ENCODE measurements around the gene CHRM4. TPM values are rescaled to one million over a fixed set of nuclear protein-coding genes. Genes with fewer than 3 reads are reported as not detected.

The CHRM4 gene
- total and polyA plus RNA-seq, 12 donors = 0.03 to 0.32 (median 0.30) TPM; not detected in 9

DNA sequence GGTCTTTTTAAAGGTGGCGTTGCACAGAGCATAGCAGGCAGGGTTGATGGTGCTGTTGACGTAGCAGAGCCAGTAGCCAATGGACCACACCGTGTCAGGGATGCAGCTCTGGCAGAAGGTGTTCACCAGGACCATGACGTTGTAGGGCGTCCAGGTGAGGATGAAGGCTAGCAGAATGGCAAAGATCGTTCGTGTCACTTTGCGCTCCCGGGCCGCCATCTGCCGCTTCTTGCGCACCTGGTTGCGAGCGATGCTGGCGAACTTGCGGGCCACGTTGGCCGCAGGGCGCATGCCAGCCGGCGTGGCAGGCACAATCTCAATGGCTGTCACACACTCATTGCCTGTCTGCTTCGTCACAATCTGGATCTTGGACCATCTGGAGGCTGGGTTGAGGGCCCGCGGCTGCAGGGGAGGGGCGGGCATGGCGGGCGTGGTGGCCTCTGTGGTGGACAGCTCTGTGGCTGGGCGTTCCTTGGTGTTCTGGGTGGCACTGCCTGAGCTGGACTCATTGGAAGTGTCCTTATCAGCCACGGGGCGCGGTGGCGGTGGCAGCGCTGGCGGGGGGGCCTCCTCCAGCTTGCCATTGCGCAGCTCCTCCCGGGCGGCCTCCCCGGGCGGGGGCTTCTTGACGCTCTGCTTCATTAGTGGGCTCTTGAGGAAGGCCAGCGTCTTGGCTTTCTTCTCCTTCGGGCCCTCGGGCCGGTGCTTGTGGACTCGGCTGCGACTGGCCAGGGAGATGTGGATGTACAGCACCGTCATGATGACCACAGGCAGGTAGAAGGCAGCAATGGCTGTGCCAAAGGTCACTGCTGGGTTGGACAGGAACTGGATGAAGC lies 6.2 kb downstream of the CHRM4 start:
- no peaks in the 10 kb centered on the region for H3K9me3 ChIP-seq
- H3K27me3 ChIP-seq = peaks cover 6 to 69% (median 29%) of the 10 kb centered on the region in 7 donors

DNA sequence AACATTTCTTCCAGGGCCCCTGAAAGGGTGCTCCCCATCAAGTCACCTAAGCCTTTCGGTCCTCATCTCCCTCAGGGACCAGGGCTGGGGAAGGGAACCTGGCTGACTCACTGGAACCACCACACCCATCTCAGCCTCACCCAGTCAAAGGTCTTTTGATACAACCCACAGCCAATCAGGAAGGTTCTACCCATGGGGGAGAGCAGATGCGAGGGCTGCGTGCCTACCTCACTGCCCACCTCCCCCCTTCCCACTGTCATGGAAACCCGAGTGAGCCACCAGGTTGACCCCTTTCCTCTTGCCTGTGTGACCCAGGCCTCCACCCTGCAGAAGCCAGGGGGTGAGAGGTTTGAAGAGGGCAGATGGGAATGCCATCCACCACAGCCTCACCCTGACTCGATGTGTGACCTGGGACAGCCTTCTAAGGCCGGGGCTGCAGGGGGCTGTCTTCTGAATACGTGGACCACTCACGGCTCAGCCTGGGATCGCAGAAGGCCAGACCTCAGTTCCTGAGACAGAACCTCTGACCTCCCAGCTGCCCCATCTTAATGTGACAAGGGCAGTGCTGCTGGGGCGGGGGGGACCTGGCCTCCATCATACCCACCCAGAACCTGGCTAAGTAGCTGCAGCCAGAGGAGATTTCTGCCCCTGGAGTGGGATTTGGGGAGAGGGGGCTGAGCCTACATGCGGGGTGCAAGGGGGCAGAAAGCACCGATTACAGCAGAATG lies 7.4 kb downstream of the CHRM4 start:
- TF ChIP-seq, protein P1, sequence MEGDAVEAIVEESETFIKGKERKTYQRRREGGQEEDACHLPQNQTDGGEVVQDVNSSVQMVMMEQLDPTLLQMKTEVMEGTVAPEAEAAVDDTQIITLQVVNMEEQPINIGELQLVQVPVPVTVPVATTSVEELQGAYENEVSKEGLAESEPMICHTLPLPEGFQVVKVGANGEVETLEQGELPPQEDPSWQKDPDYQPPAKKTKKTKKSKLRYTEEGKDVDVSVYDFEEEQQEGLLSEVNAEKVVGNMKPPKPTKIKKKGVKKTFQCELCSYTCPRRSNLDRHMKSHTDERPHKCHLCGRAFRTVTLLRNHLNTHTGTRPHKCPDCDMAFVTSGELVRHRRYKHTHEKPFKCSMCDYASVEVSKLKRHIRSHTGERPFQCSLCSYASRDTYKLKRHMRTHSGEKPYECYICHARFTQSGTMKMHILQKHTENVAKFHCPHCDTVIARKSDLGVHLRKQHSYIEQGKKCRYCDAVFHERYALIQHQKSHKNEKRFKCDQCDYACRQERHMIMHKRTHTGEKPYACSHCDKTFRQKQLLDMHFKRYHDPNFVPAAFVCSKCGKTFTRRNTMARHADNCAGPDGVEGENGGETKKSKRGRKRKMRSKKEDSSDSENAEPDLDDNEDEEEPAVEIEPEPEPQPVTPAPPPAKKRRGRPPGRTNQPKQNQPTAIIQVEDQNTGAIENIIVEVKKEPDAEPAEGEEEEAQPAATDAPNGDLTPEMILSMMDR (IDR thresholded peaks at IDR 0.05) = no peak
- intact Hi-C loops (cut with DNase I) = loop anchor here in 4 of 10 donors (10.0 kb wide), 2 partner anchors 221 to 231 kb away; partner anchors contain the start of genes ATG13 (in 3 of the 4) and HARBI1 (in 3 of the 4)
- Histone ChIP-seq H3K27ac (no peak overlapping the region), H3K9me3 (no peaks in the 10 kb centered on the region), H3K36me3 (no peaks in the 10 kb centered on the region), H3K4me1 (peaks cover 7 to 46% (median 21%) of the 10 kb centered on the region in 9 donors), H3K27me3 (peaks cover 0 to 56% (median 17%) of the 10 kb centered on the region in 7 donors), H3K4me3 (no peak overlapping the region)
- DNase-seq (no peak), ATAC-seq (no peak)
- WGBS, 2 donors = 90 to 92% methylated on average over 12 of the region's 12 CpGs

More for the DNA sequence above, 6.2 kb downstream of the CHRM4 start:
- WGBS, 2 donors = 96% methylated on average over 47 of the region's 47 CpGs
- no peak overlapping the region for H3K27ac ChIP-seq
- no peaks in the 10 kb centered on the region for H3K36me3 ChIP-seq
- intact Hi-C loops (cut with DNase I) = loop anchor here in 8 of 10 donors (2.0 to 10.0 kb wide), 5 partner anchors 142 to 229 kb away; partner anchors contain the start of genes ATG13 (in 3 of the 8) and HARBI1 (in 3 of the 8)
- TF ChIP-seq, protein P1 (IDR thresholded peaks at IDR 0.05) = no peak
- DNase-seq (no peak), ATAC-seq (no peak)
- no peak overlapping the region for H3K4me3 ChIP-seq
- peaks cover 12 to 52% (median 30%) of the 10 kb centered on the region in 9 donors for H3K4me1 ChIP-seq

DNA sequence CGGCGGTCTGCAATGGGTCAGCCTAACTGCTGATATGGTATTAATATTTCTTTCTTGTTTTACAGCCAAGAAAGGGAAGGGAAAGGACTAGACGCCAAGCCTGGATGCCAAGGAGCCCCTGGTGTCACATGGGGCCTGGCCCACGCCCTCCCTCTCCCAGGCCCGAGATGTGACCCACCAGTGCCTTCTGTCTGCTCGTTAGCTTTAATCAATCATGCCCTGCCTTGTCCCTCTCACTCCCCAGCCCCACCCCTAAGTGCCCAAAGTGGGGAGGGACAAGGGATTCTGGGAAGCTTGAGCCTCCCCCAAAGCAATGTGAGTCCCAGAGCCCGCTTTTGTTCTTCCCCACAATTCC lies 8.2 kb downstream of the CHRM4 start:
- H3K4me3 ChIP-seq = no peak overlapping the region
- DNase-seq (no peak), ATAC-seq (no peak)
- WGBS, 2 donors = 74 to 86% methylated on average over 7 of the region's 7 CpGs
- H3K9me3 ChIP-seq = no peaks in the 10 kb centered on the region
- H3K4me1 ChIP-seq = peaks cover 7 to 42% (median 20%) of the 10 kb centered on the region in 9 donors
- intact Hi-C loops (cut with DNase I) = loop anchor here in 4 of 10 donors (10.0 kb wide), 2 partner anchors 221 to 231 kb away; partner anchors contain the start of genes ATG13 (in 3 of the 4) and HARBI1 (in 3 of the 4)
- H3K27me3 ChIP-seq = peaks cover 0 to 49% (median 9%) of the 10 kb centered on the region in 7 donors
- peaks cover 0 to 6% (median 0%) of the 10 kb centered on the region in 9 donors for H3K36me3 ChIP-seq
- no peak overlapping the region for H3K27ac ChIP-seq
- TF ChIP-seq, protein P1 (IDR thresholded peaks at IDR 0.05) = peak in 2 of 9 donors; percentile 12 to 24

Measured in heart right ventricle (tissue), 16 donors.